GM10847 (cell line): ENCODE data around the gene SFSWAP.

Experiments used
- POLR2A ChIP-seq: IDR thresholded peaks from 2 replicates; pipeline ENCODE4 v1.6.1; 2011; ENCODE audit not compliant: insufficient read length; ENCODE audit errors: extremely low read depth

SFSWAP gene

DNA sequence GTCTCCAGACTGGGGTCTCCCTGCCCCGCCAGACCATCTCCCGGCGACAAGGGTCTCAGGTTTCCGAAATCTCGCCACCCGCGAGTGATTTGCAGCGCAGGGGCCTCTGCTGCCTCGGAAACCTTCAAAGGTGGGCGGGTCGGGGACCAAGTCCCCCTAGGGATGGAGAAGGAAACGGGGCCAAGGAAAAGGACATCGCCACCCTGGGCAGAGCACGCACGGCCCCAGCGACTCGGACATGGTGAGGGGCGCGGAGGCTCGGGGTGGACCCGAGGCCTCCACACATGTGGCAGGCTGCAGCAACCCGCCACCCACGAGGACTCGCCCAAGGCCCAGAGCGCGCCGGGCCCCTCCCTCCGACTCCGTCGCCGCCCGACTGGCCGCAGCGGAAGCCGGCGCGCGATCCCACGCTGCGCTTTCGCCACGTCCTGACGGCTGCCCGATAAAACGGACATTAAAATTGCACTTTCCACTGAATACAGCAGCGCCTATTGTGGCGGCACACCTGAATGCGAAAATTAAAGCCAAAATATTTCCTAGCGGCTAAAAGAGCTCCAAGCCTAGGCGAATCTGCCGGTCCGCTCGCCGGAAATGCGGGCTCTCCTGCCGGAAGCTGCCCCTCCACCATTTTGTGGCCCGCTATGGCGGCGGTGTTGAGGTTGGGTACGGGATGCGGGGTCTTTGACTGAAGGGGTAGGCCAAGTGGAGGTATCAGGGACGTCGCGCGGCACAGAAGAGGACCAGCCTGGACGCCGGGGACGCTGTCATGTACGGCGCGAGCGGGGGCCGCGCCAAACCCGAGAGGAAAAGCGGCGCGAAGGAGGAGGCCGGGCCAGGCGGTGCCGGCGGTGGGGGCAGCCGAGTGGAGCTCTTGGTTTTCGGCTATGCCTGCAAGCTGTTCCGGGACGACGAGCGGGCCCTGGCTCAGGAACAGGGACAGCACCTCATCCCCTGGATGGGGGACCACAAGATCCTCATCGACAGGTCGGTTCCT, at the start of gene SFSWAP:
Gene SFSWAP, plus strand, starts transcription at position 627 of the 994 bp plus-strand sequence. Its CDS starts 140 bp downstream, at position 767.
- peak; percentile 56 for TF ChIP-seq POLR2A

DNA sequence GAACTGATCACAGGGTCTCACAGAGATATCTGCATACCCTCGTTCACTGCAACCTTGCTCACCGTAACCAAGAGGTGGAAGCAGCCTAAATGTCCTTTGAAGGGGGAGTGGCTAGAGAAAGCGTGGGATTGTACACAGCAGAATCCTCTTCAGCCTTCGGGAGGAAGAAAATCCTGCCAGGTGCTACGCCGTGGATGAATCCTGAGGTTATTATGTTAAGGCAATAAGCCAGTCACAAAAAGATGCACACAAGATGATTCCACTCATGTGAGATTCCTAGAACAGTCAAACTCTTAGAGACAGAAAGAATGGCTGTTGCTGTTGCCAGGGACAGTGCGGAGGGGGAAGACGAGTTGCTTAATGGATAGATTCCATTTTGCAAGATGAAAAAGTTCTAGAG, 39.6 kb upstream of the SFSWAP start:
- TF ChIP-seq POLR2A, result no peak

DNA sequence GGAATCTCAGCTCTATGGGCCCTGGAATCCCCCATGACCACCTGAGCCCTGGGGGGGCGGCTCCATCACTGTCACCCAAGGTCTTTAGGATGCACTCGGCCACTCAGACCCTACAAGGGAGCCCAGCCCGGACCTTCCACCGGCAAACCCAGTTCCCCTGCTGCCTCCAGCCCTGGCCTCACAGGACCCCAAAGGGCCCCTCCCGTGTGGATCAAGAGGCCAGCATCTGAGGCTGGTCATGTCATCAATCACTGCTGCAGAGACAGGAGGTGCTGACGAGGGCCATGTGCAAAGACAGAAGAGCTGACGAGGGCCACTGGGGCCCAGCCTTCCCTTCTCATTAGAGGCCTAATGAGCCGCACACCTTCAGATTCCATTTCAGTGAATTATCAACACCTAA, 39.0 kb upstream of the SFSWAP start:
- no peak for TF ChIP-seq POLR2A

DNA sequence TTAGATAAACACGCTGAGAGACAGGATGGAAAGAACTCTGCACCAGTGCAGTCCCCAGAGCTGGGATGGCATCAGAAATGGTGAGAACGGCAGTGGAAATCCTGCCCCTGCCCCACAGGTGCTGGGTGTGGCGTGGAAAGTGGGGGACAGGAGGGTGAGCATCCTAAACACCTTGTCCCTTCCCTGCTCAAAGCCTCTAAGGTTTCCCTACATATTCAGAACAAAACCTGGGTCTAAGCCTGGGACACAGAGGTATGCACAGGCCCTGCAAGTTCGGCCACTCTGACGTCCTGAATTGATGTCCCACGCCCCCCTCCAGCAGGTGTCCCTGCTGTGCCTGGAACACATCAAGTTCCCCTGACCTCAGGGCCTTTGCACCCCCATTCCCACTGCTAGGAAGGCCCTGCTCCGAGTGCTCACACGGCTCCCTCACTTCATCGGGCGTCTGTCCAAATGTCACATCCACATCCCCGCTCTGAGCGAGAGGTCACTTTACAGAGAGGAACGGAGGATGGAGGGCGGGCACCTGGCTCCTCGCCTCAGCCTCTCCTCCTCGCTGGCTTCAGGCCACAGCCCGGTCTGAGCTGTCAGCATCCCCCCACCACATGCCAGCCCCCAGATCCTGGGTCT, 38.5 kb upstream of the SFSWAP start:
- TF ChIP-seq POLR2A, result no peak

DNA sequence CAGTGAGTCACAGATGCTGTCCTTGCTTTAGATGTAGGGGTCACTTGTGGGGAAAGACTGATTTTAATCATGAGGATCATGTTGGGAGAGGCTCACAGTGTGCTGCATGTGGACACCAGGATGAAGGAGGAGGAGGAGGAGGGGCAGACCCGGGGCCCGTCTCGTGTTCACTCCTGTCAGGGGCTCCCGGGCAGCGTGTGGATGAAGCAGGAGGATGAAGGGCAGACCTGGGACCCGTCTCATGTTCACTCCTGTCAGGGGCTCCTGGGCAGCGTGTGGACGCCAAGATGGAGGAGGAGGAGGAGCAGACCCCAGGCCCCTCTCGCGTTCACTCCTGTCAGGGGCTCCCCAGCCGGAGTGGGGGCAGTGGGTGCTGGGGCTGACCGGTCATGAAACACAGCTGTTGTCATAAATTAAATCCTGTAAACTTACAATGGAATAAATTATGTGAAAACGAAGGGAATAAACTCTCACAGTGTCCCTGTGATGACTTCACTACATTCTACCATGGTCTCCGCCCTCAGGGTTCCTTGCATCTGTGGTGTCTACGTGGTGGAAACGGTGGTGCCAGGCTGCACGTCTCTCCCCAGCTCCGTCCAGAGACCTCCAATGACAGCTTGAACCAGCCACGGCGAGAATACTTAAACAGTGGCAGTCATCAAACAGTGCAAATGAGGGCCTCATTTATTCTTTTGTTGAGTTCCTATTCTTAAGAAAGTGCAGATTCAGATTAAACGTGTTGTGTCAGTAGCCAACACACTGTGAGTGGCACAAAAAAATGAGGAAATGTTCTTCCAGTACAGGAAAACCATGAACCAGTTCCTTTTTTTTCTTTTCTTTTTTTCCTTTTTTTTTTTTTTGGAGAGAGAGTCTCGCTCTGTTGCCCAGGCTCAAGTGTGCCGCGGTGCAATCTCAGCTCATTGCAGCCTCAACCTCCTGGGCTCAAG, 37.7 kb upstream of the SFSWAP start:
- no peak for TF ChIP-seq POLR2A

DNA sequence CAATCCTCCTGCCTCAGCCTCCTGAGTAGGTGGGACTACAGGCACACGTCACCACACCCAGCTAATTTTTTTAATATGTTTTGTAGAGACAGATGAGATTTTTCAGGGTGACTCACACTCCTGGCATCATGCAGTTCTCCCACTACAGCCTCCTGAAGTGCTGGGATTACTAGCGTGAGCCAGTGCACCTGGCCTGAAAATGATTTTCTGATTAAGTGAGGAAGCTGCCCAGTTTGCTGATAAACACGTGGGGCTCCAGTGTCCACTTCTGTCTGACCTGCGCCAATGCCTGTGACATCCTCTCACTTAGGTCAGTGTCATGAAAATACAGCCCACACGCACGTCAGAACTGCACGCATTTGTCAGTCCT, 37.0 kb upstream of the SFSWAP start:
- TF ChIP-seq POLR2A, result no peak

DNA sequence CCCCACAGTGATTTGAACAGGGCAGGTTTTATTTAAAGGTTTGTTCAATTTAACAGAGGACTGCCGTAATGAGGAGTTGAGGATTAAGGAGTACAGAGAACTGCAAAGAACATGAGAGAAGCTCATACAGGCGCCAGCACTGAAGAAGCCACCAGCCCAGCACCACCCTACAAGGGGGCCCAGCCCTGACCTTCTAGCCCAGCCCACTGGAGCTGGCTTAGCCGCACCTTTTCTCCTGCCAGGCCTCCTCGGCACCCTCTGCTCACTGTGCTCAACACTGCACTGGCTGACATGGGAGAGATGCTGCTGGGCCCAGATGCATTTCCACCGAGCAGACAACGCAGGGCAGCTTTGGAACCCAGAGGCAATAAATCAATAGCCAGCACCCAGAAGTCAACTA, 36.5 kb upstream of the SFSWAP start:
- no peak for TF ChIP-seq POLR2A

DNA sequence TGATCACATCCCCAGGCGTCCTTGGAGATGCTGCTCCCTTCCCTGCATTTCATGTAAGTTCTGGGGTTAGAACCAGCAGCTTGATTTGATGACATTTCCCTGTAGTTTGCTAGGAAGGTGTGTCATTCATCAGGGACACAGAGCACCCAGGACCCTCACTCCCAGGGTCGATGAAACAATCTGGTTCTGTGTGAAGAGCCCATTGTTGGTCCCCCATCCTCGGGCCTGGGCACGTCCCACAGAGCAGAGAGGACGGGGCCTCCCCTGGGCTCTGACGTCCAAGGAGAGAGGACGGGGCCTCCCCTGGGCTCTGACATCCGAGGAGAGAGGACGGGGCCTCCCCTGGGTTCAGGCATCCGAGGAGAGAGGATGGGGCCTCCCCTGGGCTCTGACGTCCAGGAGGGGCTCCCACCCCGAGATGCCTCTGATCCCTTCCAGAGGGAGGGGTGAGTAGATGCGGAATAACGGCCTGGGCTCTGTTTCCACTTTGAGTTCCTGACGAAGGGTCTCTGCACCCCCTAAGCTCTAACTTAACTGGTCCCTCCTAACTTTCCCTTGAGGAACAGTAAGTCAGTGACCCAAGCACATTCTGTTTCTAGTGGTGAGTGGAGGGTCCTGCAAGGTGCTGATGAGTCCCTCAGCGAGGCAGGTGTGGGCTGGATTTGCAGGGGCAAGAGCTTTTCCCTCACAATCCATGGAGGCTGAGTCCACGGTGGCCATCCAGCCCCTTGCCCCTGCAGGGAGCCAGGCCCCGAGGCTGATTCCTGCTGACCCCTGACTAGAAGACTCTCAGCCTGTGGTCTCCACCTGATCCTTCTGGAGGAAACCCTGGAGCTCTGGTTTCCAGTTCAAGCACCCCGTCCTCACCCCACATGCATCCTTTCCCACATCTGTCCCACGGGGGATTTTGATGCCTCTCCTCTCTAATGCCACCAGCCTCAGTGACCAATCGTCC, 35.5 kb upstream of the SFSWAP start:
- no peak for TF ChIP-seq POLR2A

DNA sequence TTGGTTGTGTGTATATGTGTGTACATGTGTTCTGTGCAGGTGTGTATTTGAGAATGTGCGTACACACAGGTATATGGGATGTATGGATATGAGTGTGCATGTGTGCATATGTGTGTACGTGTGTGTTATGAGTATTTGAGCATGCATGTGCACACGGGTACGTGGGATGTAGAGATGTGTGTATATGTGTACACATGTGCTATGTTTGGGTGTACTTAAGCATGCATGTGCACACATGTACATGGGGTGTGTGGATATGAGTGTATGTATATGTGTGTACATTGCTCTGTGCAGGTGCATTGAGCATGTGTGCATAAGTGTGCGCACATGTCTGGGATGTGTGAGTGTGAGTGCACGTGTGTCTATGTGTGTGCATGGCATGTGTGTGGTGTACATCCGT, 34.3 kb upstream of the SFSWAP start:
- TF ChIP-seq POLR2A, result no peak

DNA sequence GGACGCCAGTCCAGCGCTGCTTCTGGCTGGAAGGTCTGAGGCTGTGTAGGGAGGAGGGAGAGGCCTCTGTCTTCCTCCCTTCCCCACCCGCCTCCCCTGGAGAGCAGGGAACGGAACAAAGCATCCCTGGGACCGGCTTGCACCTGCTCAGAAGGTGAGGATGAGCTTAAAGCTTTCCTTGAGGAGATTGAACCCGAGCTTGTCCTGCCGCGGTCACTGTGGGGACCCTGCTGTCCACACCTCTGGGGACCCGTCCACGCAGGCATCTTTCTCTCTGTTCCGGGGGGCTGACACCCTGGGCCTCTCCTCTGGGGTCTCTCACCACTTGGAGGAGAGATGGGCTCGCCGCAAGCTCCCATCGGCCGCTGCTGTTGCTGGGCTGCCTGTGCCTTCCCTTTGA, 33.2 kb upstream of the SFSWAP start:
- no peak for TF ChIP-seq POLR2A

DNA sequence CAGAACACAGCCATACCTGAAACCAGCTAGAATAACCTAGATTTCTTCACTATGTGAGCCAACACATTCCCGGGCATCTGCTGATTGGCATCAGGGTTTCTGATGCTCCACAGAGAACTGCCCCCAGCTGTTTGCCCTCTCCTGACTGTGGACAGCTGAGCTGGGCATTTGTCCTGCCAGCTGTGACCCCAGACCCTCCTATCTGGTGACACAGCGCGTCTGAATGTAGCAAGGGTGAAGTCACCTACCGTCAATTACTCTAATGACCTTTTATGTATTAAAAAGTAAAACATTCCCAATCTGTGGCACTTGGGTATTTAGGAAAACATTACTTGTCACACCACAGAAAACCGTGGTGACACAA, 29.7 kb upstream of the SFSWAP start:
- no peak for TF ChIP-seq POLR2A

DNA sequence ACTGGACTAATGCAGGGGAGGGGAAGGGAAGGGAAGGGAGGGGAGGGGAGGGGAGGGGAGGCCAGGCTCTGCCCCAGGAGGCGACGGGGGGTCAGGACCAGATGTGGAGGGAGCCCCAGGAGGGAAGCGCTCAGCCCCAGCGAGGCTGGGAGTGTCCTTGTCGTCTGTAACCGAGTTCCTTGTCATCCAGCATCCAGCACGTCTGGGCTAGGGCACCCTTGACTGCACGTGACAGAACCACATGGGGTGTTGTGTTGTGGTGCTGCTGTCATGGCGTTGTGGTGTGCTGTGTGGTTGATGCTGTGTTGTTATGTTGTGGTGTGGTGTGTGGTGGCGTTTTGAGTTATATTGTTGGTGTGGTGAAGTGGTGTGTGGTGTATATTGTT, 28.4 kb upstream of the SFSWAP start:
- TF ChIP-seq POLR2A, result no peak

DNA sequence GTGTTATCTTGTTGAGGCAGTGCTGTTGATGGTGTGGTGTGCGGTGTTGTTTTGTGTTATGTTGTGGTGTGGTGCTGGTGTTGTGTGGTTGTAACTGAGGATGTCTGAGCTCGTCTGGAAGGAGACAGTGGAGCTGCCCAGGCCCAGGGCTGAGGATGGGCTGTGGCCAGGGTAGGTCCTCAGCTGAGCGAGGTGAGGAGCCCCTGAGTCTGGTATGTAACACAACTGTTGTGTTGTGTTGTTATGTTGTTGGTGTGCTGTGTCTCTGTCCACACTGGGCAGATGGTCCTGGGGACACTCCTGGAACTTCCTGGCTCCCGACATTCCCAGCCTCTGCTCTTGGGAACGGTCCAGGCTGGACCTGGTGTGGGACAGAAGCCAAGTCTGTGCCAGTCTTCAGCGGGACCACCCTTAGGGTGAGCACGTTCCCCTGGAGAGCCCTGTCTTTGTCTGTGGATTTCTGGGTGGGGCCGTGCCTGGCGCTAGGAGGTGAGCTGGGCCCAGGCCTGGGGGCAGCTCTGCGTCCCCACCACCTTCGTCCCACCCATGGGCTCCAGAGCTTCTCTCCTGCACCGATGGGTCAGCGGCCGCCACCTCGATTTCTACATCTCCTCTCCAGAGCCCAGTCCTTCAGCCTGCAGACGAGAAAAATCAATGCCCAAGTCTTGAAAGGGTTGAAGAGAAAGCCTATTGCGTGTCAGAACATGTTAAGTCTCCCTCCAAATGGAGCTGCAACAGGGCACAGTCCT, 27.4 kb upstream of the SFSWAP start:
- no peak for TF ChIP-seq POLR2A

DNA sequence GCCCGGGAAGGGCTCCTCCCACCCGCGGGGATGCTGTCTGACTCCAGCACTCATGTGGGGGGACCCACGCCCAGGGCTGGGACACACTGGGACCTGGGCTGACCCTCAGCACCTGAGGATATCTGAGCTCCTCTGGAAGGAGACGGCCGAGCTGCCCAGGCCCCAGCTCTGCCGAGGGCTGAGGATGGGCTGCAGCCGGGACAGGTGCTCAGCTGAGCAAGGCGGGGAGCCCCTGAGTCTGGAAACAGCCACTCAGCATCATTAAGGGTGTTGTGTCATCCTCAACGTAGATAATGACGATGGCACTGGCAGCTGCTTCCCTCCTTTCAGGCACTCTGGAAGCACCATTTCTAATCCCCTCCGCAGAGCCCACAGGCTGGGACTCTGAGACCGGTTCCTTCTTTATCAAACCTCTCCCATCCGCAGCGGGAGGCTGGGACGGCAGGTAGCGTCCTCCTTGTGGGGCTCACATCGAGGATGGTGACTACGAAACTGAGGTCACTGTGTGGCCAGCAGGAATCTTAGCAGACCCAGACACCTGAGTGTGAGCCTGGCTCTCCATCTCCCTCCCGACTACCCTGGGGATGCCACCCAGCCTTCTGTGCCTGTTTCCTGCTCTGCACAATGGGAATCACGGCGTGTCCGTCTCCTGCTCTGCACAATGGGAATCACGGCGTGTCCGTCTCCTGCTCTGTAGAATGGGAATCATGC, 26.7 kb upstream of the SFSWAP start:
- no peak for TF ChIP-seq POLR2A
